ENCODE data around the gene GBGT1.

The GBGT1 gene

DNA sequence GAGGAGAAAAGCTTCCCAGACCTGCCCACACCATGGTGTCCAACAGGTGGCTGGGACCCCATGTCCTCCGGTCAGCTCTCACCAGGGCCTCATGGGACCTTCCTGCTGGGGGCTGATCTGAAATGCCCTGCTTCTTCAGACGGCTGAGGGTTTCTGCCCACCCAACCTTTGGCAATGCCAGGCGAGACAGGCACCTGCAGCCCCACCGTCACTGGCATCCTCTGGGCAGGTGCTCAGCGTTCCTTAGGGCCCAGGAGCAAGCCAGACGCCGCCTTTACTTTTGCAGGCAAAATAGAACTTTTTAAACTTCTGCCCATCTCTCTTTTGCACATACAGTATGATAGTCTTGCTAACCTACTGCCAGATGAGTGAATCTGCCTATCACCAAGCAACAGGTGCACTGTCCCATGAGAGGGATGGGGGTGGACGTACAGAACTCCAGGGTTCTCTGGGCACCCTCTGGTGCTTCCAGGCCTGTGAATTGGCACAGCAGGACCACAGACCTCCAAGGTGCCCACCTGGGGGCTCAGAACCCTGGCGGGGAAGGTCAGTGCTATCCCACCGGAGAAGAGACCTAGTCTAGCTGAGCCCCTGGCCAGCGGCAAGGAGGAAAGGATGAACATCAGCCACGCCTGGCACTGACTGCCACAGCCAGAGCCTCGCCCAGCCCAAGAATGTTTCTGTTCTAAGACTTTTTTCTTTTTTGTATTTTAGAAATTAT is 37.9 kb upstream of the GBGT1 start:
- no peak for DNase-seq (ENCODE audit: low read depth, low spot score)
- Histone ChIP-seq H3K27ac (no peak overlapping the region), H3K9me3 (ENCODE audit: low read depth, low read length) (no peaks in the 10 kb centered on the region), H3K9ac (ENCODE audit: insufficient read length) (no peak overlapping the region), H3K36me3 (ENCODE audit: insufficient read depth, low read length) (no peaks in the 10 kb centered on the region), H3K4me3 (no peak overlapping the region)
- TF ChIP-seq FOXP2 (optimal IDR thresholded peaks at IDR 0.05; ENCODE audit: control extremely low read depth, extremely low read length, insufficient read depth) (no peak), POLR2AphosphoS5 (IDR thresholded peaks at IDR 0.05; ENCODE audit: borderline replicate concordance, low read depth, low read length) (no peak), EZH2 (IDR thresholded peaks at IDR 0.05) (no peak)

GRCh38 chr9:133200631-133201030 is 36.9 kb upstream of the GBGT1 start:
- Histone ChIP-seq H3K9ac (ENCODE audit: insufficient read length) (no peak overlapping the region), H3K36me3 (ENCODE audit: insufficient read depth, low read length) (no peaks in the 10 kb centered on the region), H3K27ac (no peak overlapping the region), H3K9me3 (ENCODE audit: low read depth, low read length) (no peaks in the 10 kb centered on the region), H3K4me3 (no peak overlapping the region)
- TF ChIP-seq EZH2 (IDR thresholded peaks at IDR 0.05) (no peak), FOXP2 (optimal IDR thresholded peaks at IDR 0.05; ENCODE audit: control extremely low read depth, extremely low read length, insufficient read depth) (no peak), POLR2AphosphoS5 (IDR thresholded peaks at IDR 0.05; ENCODE audit: borderline replicate concordance, low read depth, low read length) (no peak)
- DNase-seq (ENCODE audit: low read depth, low spot score) = no peak

- no peak for DNase-seq (ENCODE audit: low read depth, low spot score)
- Histone ChIP-seq H3K36me3 (ENCODE audit: insufficient read depth, low read length) (no peaks in the 10 kb centered on the region), H3K9ac (ENCODE audit: insufficient read length) (no peak overlapping the region), H3K27ac (no peak overlapping the region), H3K9me3 (ENCODE audit: low read depth, low read length) (no peaks in the 10 kb centered on the region; the same call in none of the 2 replicates), H3K4me3 (no peak overlapping the region)
- TF ChIP-seq FOXP2 (optimal IDR thresholded peaks at IDR 0.05; ENCODE audit: control extremely low read depth, extremely low read length, insufficient read depth) = no peak
- no peak for TF ChIP-seq POLR2AphosphoS5 (IDR thresholded peaks at IDR 0.05; ENCODE audit: borderline replicate concordance, low read depth, low read length)
- TF ChIP-seq EZH2 (IDR thresholded peaks at IDR 0.05) = no peak
Observed at GRCh38 chr9:133199648-133200321, 36.1 kb upstream of the GBGT1 start.

DNA sequence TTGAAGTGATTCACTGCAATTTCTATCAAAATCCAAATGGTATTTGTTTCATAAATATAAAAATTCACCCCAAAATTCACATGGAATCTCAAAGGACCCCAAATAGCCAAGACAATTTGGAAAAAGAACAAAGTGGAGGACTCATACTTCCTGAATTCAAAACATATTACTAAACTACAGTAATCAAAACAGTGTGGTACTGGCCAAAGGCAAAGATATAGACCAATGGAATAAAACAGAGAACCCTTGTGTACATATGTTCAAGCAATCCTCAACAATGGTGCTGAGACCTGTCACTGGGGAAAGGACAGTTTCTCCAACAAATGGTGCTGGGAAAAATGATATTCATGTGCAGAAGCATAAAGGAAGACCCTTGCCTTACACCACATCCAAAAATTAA is 31.3 kb upstream of the GBGT1 start:
- Histone ChIP-seq H3K9me3 (ENCODE audit: low read depth, low read length) (no peaks in the 10 kb centered on the region; the same call in none of the 2 replicates), H3K27ac (no peak overlapping the region), H3K9ac (ENCODE audit: insufficient read length) (no peak overlapping the region), H3K36me3 (ENCODE audit: insufficient read depth, low read length) (no peaks in the 10 kb centered on the region), H3K4me3 (no peak overlapping the region)
- TF ChIP-seq POLR2AphosphoS5 (IDR thresholded peaks at IDR 0.05; ENCODE audit: borderline replicate concordance, low read depth, low read length) (no peak), FOXP2 (optimal IDR thresholded peaks at IDR 0.05; ENCODE audit: control extremely low read depth, extremely low read length, insufficient read depth) (no peak), EZH2 (IDR thresholded peaks at IDR 0.05) (no peak)
- DNase-seq (ENCODE audit: low read depth, low spot score) = no peak

DNA sequence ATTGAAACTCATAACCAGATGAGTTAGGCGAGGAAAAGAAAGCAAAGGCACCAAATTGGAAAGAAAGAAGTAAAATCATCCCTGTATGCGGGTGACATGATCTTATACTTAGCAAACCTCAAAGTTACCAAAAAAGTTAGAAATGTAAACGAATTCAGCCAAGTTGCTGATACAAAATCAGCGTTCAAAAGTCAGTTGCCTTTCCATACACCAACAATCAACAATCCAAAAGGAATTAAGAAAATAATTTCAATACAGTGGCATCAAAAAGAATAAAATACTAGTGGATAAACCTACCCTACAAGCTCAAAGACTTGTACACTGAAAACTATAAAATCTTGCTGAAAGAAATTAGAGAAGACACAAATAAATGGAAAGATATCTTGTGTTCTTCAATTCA is 30.9 kb upstream of the GBGT1 start:
- DNase-seq (ENCODE audit: low read depth, low spot score) = no peak
- H3K4me3 ChIP-seq = no peak overlapping the region
- TF ChIP-seq EZH2 (IDR thresholded peaks at IDR 0.05) (no peak), FOXP2 (optimal IDR thresholded peaks at IDR 0.05; ENCODE audit: control extremely low read depth, extremely low read length, insufficient read depth) (no peak), POLR2AphosphoS5 (IDR thresholded peaks at IDR 0.05; ENCODE audit: borderline replicate concordance, low read depth, low read length) (no peak)
- H3K36me3 ChIP-seq (ENCODE audit: insufficient read depth, low read length) = no peaks in the 10 kb centered on the region
- no peak overlapping the region for H3K9ac ChIP-seq (ENCODE audit: insufficient read length)
- no peaks in the 10 kb centered on the region; the same call in none of the 2 replicates for H3K9me3 ChIP-seq (ENCODE audit: low read depth, low read length)
- H3K27ac ChIP-seq = no peak overlapping the region

- DNase-seq (ENCODE audit: low read depth, low spot score) = no peak
- Histone ChIP-seq H3K4me3 (no peak overlapping the region), H3K27ac (no peak overlapping the region), H3K36me3 (ENCODE audit: insufficient read depth, low read length) (no peaks in the 10 kb centered on the region), H3K9me3 (ENCODE audit: low read depth, low read length) (no peaks in the 10 kb centered on the region; the same call in none of the 2 replicates), H3K9ac (ENCODE audit: insufficient read length) (no peak overlapping the region)
- no peak for TF ChIP-seq POLR2AphosphoS5 (IDR thresholded peaks at IDR 0.05; ENCODE audit: borderline replicate concordance, low read depth, low read length)
- no peak for TF ChIP-seq FOXP2 (optimal IDR thresholded peaks at IDR 0.05; ENCODE audit: control extremely low read depth, extremely low read length, insufficient read depth)
- no peak for TF ChIP-seq EZH2 (IDR thresholded peaks at IDR 0.05)
Observed at GRCh38 chr9:133191989-133192388, 28.3 kb upstream of the GBGT1 start.

- Histone ChIP-seq H3K27ac (no peak overlapping the region), H3K9me3 (ENCODE audit: low read depth, low read length) (no peaks in the 10 kb centered on the region; the same call in 1 of the 2 replicates), H3K4me3 (no peak overlapping the region), H3K9ac (ENCODE audit: insufficient read length) (no peak overlapping the region), H3K36me3 (ENCODE audit: insufficient read depth, low read length) (no peaks in the 10 kb centered on the region)
- DNase-seq (ENCODE audit: low read depth, low spot score) = no peak
- TF ChIP-seq EZH2 (IDR thresholded peaks at IDR 0.05) (no peak), FOXP2 (optimal IDR thresholded peaks at IDR 0.05; ENCODE audit: control extremely low read depth, extremely low read length, insufficient read depth) (no peak), POLR2AphosphoS5 (IDR thresholded peaks at IDR 0.05; ENCODE audit: borderline replicate concordance, low read depth, low read length) (no peak)
Observed at GRCh38 chr9:133189826-133190225, 26.1 kb upstream of the GBGT1 start.

DNA sequence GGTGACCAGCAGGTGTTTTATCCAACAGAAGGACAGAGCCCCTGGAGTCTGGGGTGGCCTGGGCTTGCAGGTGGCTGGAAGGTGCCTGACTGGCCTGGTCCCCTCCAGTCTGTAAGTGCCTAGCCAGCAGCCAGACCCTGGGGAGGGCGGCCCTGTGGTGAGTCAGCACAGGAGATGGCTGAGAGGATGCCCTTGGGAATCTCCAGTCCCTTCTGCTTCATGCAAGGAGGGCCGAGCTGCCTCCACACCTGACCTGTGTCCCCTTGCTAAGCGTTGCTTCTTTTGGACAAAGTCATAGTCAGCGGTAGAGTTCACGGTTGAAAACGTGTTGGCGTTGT is 25.1 kb upstream of the GBGT1 start:
- no peak for DNase-seq (ENCODE audit: low read depth, low spot score)

More for the DNA sequence above, 25.1 kb upstream of the GBGT1 start:
- TF ChIP-seq POLR2AphosphoS5 (IDR thresholded peaks at IDR 0.05; ENCODE audit: borderline replicate concordance, low read depth, low read length) (no peak), EZH2 (IDR thresholded peaks at IDR 0.05) (no peak), FOXP2 (optimal IDR thresholded peaks at IDR 0.05; ENCODE audit: control extremely low read depth, extremely low read length, insufficient read depth) (no peak)
- H3K4me3 ChIP-seq = no peak overlapping the region
- H3K9ac ChIP-seq (ENCODE audit: insufficient read length) = no peak overlapping the region
- no peak overlapping the region for H3K27ac ChIP-seq
- no peaks in the 10 kb centered on the region for H3K36me3 ChIP-seq (ENCODE audit: insufficient read depth, low read length)
- no peaks in the 10 kb centered on the region for H3K9me3 ChIP-seq (ENCODE audit: low read depth, low read length)
